HCT116 (cell line): ENCODE results near the gene LTO1. TPM values are rescaled to one million over a fixed set of nuclear protein-coding genes. Genes with fewer than 3 reads are reported as not detected.

ENCODE experiments used
- ATAC-seq: fragments of 200-7000 bp; cut with Tn5 transposase; 2 replicates; pipeline ENCODE4 v1.9.1; 2020; ENCODE audit warnings: mild to moderate bottlenecking, moderate library complexity
- BruUV-seq: library from RNA; stranded (reverse); fragments of 400-500 nt; replicated peaks from 2 replicates; lab custom pipeline; 2021; lab: Mats Ljungman, UMichigan
- CTCF ChIA-PET: fragments of 300-600 bp; sonication (Branson Sonifier 250); formaldehyde crosslinking; loops from one replicate; lab custom pipeline; 2021; ENCODE audit warnings: antibody characterized with exemption; lab: Charles Lee
- POLR2A ChIA-PET: fragments of 300-600, 350-600 bp; sonication (Branson Sonifier 250); formaldehyde crosslinking; loops from one replicate; lab custom pipeline; 2021; ENCODE audit warnings: antibody characterized with exemption; lab: Charles Lee
- RAD21 ChIA-PET, 2 experiments: fragments of 300-600 bp; sonication (Branson Sonifier 250); formaldehyde crosslinking; loops; one replicate each; lab custom pipeline; 2023; ENCODE audit warnings: low total read pairs in 2 of 2; ENCODE audit not compliant: uncharacterized antibody in 2 of 2, unreplicated experiment in 2 of 2, low non-redundant PET in 1 of 2; lab: Charles Lee
- DNase-seq: peaks from one replicate; pipeline ENCODE4 v3.0.0-alpha.2; 2010; ENCODE audit warnings: low read depth, low spot score
- H2AFZ ChIP-seq: fragments of 200-600 bp; shearing (Covaris generic), sonication (generic); 2 replicates; pipeline ENCODE4 v1.6.1; 2017; ENCODE audit warnings: low read depth, mixed run types, mixed read lengths, antibody characterized with exemption, low read length; ENCODE audit not compliant: poor library complexity, severe bottlenecking
- H3K27ac ChIP-seq: 2 replicates; pipeline ENCODE4 v1.5.1; 2012; ENCODE audit warnings: low read depth, low read length
- H3K27me3 ChIP-seq: fragments of 200-600 bp; sonication (generic); 2 replicates; pipeline ENCODE4 v1.6.1; 2016; ENCODE audit warnings: mixed run types, low read length, mixed read lengths; ENCODE audit not compliant: insufficient read depth
- H3K36me3 ChIP-seq, 2 experiments: fragments of 200-500 bp in 1 of 2; fragments of 200-600 bp in 1 of 2; sonication (Bioruptor generic) in 1 of 2; sonication (generic) in 1 of 2; 2 replicates each; pipeline versions ENCODE4 v1.5.1 to v1.6.1; 2014 to 2016; ENCODE audit warnings: low read length in 2 of 2, inconsistent platforms in 1 of 2, mixed read lengths in 1 of 2, mixed run types in 1 of 2; ENCODE audit not compliant: insufficient read depth in 2 of 2, control insufficient read depth in 1 of 2
- H3K4me1 ChIP-seq, 2 experiments: fragments of 200-600 bp in 1 of 2; sonication (generic) in 1 of 2; 2 replicates each; pipeline versions ENCODE4 v1.5.1 to v1.6.1; 2012 to 2017; ENCODE audit warnings: low read length in 2 of 2, inconsistent platforms in 1 of 2, mild to moderate bottlenecking in 1 of 2, mixed read lengths in 1 of 2, mixed run types in 1 of 2, moderate library complexity in 1 of 2; ENCODE audit not compliant: insufficient read depth in 2 of 2, control insufficient read depth in 1 of 2
- H3K4me2 ChIP-seq: fragments of 200-600 bp; sonication (generic); 2 replicates; pipeline ENCODE4 v1.6.1; 2017; ENCODE audit warnings: mixed run types, low read length, mixed read lengths
- H3K4me3 ChIP-seq, 2 experiments: fragments of 200-600 bp in 1 of 2; sonication (generic) in 1 of 2; replicated peaks in 1 of 2; 2 replicates each; pipeline ENCODE4 v1.5.1; 2011 to 2016; ENCODE audit warnings: low read length in 2 of 2, control low read depth in 1 of 2, low read depth in 1 of 2, mild to moderate bottlenecking in 1 of 2, mixed read lengths in 1 of 2, mixed run types in 1 of 2
- H3K79me2 ChIP-seq: fragments of 200-600 bp; sonication (generic); 2 replicates; pipeline ENCODE4 v1.6.1; 2017; ENCODE audit warnings: mild to moderate bottlenecking, mixed run types, low read length, moderate library complexity, mixed read lengths; ENCODE audit not compliant: insufficient read depth
- H3K9ac ChIP-seq: fragments of 200-600 bp; sonication (generic); 2 replicates; pipeline ENCODE4 v1.6.1; 2016; ENCODE audit warnings: low read length, mixed read lengths
- H3K9me2 ChIP-seq: fragments of 200-600 bp; sonication (generic), shearing (Covaris generic); 2 replicates; pipeline ENCODE4 v1.6.1; 2017; ENCODE audit warnings: mixed run types, mild to moderate bottlenecking, moderate library complexity; ENCODE audit not compliant: insufficient read depth
- H3K9me3 ChIP-seq, 2 experiments: fragments of 200-500 bp in 1 of 2; fragments of 200-600 bp in 1 of 2; sonication (Bioruptor generic) in 1 of 2; sonication (generic) in 1 of 2; 2 replicates each; pipeline ENCODE4 v1.6.1; 2014 to 2017; ENCODE audit warnings: low read length in 2 of 2, mixed read lengths in 2 of 2, inconsistent platforms in 1 of 2, low read depth in 1 of 2, mild to moderate bottlenecking in 1 of 2, mixed run types in 1 of 2, moderate library complexity in 1 of 2; ENCODE audit not compliant: control insufficient read depth in 1 of 2, insufficient read depth in 1 of 2
- H4K20me1 ChIP-seq: fragments of 200-600 bp; sonication (generic), shearing (Covaris generic); 2 replicates; pipeline ENCODE4 v1.6.1; 2017; ENCODE audit warnings: mixed run types, mild to moderate bottlenecking, moderate library complexity; ENCODE audit not compliant: insufficient read depth
- CBX3 ChIP-seq: IDR thresholded peaks from 2 replicates; pipeline ENCODE4 v1.6.1; 2012; ENCODE audit warnings: low read depth
- EGR1 ChIP-seq: IDR thresholded peaks from 2 replicates; pipeline ENCODE4 v1.6.1; 2012; ENCODE audit warnings: low read depth
- ELF1 ChIP-seq: IDR thresholded peaks from 2 replicates; pipeline ENCODE4 v1.6.1; 2012; ENCODE audit warnings: low read depth, borderline replicate concordance
- EZH2 ChIP-seq: fragments of 200-600 bp; sonication (generic); IDR thresholded peaks from 2 replicates; pipeline ENCODE4 v1.6.1; 2017; ENCODE audit warnings: antibody characterized with exemption, mixed run types
- FOSL1 ChIP-seq: IDR thresholded peaks from 2 replicates; pipeline ENCODE4 v1.6.1; 2012; ENCODE audit warnings: low read depth
- JUND ChIP-seq: IDR thresholded peaks from 2 replicates; pipeline ENCODE4 v1.6.1; 2012
- POLR2A ChIP-seq: IDR thresholded peaks from 2 replicates; pipeline ENCODE4 v1.7.0; 2011; ENCODE audit warnings: borderline replicate concordance; ENCODE audit not compliant: insufficient read depth, insufficient read length; ENCODE audit errors: extremely low read depth
- POLR2AphosphoS5 ChIP-seq: IDR thresholded peaks from 2 replicates; pipeline ENCODE4 v1.6.1; 2011; ENCODE audit warnings: mild to moderate bottlenecking, low read depth, low read length, moderate library complexity
- RAD21 ChIP-seq: IDR thresholded peaks from 2 replicates; pipeline ENCODE4 v1.6.1; 2012; ENCODE audit warnings: low read depth, mild to moderate bottlenecking
- SIN3A ChIP-seq: IDR thresholded peaks from 2 replicates; pipeline ENCODE4 v1.6.1; 2012; ENCODE audit warnings: low read depth
- SP1 ChIP-seq: IDR thresholded peaks from 2 replicates; pipeline ENCODE4 v1.6.1; 2012; ENCODE audit warnings: low read depth
- TCF7L2 ChIP-seq: IDR thresholded peaks from 2 replicates; pipeline ENCODE4 v1.7.0; 2011; ENCODE audit warnings: borderline replicate concordance, inconsistent platforms; ENCODE audit not compliant: insufficient read depth, insufficient read length; ENCODE audit errors: extremely low read depth
- YY1 ChIP-seq: IDR thresholded peaks from 2 replicates; pipeline ENCODE4 v1.6.1; 2011; ENCODE audit warnings: low read length, low read depth, moderate library complexity, mild to moderate bottlenecking; ENCODE audit not compliant: insufficient replicate concordance; ENCODE audit errors: extremely low read depth
- intact Hi-C: fragments of 100-400 bp; cut with micrococcal nuclease; formaldehyde crosslinking; loops from 2 replicates; pipeline ENCODE4 v1.10.0; 2022
- total RNA-seq: library from RNA; stranded (reverse); gene quantifications from one replicate; pipeline ENCODE4 v1.2.1, GENCODE V29; 2021; ENCODE audit not compliant: unreplicated experiment
- TF ChIP-seq, protein P1 (sequence below): IDR thresholded peaks from 2 replicates; pipeline ENCODE4 v1.6.1; 2012
- TF ChIP-seq, protein P2 (sequence below): IDR thresholded peaks from 2 replicates; pipeline ENCODE4 v1.6.1; 2012; ENCODE audit warnings: low read depth
- TF ChIP-seq, protein P3 (sequence below): IDR thresholded peaks from 2 replicates; pipeline ENCODE4 v1.6.1; 2011; ENCODE audit warnings: mild to moderate bottlenecking, low read length, moderate library complexity; ENCODE audit not compliant: insufficient replicate concordance; ENCODE audit errors: extremely low read depth
- TF ChIP-seq, protein P4 (sequence below): IDR thresholded peaks from 2 replicates; pipeline ENCODE4 v1.6.1; 2012

Gene LTO1
- total RNA-seq, 1 experiment from 2014 or later, result 21.3 TPM

DNA sequence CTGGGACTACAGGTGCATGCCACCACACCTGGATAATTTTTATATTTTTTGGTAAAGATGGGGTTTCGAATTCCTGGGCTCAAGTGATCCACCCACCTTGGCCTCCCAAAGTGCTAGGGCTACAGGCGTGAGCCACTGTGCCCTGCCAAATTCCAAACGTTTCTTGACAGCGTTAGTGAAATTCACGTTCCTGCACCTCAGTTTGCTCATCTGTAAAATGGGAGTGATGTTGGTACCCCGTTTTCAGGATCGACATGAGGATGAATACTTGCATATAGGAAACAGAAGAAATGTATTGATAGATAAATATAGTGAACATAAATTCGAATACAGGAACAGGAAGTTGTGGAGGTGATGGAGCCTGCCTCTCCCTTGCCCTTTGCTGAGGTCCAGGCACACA lies 10.2 kb upstream of the LTO1 start:
- Histone ChIP-seq H3K79me2 (no peaks in the 10 kb centered on the region), H3K9ac (no peak overlapping the region), H3K27ac (no peak overlapping the region), H3K9me3 (peaks cover 0 to 7% of the 10 kb centered on the region in 2 experiments; a peak in 1 of 4 replicates), H3K4me2 (peak overlapping the region; percentile 67), H3K27me3 (no peaks in the 10 kb centered on the region), H3K9me2 (no peaks in the 10 kb centered on the region), H3K4me3 (0 out of 4 replicates have a peak overlapping the region, but pooled peaks of 1 of the 2 experiments have one; percentile 26), H3K36me3 (no peaks in the 10 kb centered on the region), H2AFZ (peak overlapping the region; percentile 89), H3K4me1 (peaks cover 18 to 58% of the 10 kb centered on the region in 2 experiments), H4K20me1 (no peaks in the 10 kb centered on the region)
- TF ChIP-seq POLR2A (no peak), POLR2AphosphoS5 (no peak), CBX3 (no peak), FOSL1 (no peak), SP1 (no peak), SIN3A (no peak), JUND (no peak), RAD21 (no peak), EZH2 (no peak), EGR1 (no peak), YY1 (no peak), ELF1 (no peak), TCF7L2 (no peak)
- TF ChIP-seq, protein P1, sequence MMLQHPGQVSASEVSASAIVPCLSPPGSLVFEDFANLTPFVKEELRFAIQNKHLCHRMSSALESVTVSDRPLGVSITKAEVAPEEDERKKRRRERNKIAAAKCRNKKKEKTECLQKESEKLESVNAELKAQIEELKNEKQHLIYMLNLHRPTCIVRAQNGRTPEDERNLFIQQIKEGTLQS, result no peak
- TF ChIP-seq, protein P2, sequence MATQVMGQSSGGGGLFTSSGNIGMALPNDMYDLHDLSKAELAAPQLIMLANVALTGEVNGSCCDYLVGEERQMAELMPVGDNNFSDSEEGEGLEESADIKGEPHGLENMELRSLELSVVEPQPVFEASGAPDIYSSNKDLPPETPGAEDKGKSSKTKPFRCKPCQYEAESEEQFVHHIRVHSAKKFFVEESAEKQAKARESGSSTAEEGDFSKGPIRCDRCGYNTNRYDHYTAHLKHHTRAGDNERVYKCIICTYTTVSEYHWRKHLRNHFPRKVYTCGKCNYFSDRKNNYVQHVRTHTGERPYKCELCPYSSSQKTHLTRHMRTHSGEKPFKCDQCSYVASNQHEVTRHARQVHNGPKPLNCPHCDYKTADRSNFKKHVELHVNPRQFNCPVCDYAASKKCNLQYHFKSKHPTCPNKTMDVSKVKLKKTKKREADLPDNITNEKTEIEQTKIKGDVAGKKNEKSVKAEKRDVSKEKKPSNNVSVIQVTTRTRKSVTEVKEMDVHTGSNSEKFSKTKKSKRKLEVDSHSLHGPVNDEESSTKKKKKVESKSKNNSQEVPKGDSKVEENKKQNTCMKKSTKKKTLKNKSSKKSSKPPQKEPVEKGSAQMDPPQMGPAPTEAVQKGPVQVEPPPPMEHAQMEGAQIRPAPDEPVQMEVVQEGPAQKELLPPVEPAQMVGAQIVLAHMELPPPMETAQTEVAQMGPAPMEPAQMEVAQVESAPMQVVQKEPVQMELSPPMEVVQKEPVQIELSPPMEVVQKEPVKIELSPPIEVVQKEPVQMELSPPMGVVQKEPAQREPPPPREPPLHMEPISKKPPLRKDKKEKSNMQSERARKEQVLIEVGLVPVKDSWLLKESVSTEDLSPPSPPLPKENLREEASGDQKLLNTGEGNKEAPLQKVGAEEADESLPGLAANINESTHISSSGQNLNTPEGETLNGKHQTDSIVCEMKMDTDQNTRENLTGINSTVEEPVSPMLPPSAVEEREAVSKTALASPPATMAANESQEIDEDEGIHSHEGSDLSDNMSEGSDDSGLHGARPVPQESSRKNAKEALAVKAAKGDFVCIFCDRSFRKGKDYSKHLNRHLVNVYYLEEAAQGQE, result no peak
- TF ChIP-seq, protein P3, sequence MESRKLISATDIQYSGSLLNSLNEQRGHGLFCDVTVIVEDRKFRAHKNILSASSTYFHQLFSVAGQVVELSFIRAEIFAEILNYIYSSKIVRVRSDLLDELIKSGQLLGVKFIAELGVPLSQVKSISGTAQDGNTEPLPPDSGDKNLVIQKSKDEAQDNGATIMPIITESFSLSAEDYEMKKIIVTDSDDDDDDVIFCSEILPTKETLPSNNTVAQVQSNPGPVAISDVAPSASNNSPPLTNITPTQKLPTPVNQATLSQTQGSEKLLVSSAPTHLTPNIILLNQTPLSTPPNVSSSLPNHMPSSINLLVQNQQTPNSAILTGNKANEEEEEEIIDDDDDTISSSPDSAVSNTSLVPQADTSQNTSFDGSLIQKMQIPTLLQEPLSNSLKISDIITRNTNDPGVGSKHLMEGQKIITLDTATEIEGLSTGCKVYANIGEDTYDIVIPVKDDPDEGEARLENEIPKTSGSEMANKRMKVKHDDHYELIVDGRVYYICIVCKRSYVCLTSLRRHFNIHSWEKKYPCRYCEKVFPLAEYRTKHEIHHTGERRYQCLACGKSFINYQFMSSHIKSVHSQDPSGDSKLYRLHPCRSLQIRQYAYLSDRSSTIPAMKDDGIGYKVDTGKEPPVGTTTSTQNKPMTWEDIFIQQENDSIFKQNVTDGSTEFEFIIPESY, result no peak
- TF ChIP-seq, protein P4, sequence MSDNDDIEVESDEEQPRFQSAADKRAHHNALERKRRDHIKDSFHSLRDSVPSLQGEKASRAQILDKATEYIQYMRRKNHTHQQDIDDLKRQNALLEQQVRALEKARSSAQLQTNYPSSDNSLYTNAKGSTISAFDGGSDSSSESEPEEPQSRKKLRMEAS, result no peak
- intact Hi-C loops, result loop anchor here (5.0 kb wide), 1 partner anchor 507 kb away; no protein-coding TSS in a partner anchor
- BruUV-seq, result no TSS peak
- ATAC-seq (no peak), DNase-seq (no peak)
- POLR2A ChIA-PET, result interaction anchor here (1.1 to 1.2 kb wide), 2 partner anchors 10 to 27 kb away, joined by 3 to 4 read pairs; partner anchors contain the start of gene LTO1
- CTCF ChIA-PET, result interaction anchor here (0.9 to 1.1 kb wide), 2 partner anchors 211 to 222 kb away, joined by 4 to 5 read pairs; no protein-coding TSS in a partner anchor
- RAD21 ChIA-PET, result no interaction called here
